Heart right ventricle (tissue), 16 donors: ENCODE measurements around the gene NT5M. TPM values are rescaled to one million over a fixed set of nuclear protein-coding genes. Genes with fewer than 3 reads are reported as not detected.

Source experiments
- ATAC-seq, 8 donors: fragments of 200-7000 bp; cut with Tn5 transposase; one replicate each; pipeline ENCODE4 v1.9.1; 2020; ENCODE audit warnings: mild to moderate bottlenecking in 8 of 8, moderate library complexity in 8 of 8, moderate number of reproducible peaks in 1 of 8
- DNase-seq, 2 donors: peaks; one replicate each; pipeline ENCODE4 v3.0.0-alpha.2; 2020
- H3K27ac ChIP-seq, 10 donors: fragments of 200-600 bp; sonication (generic) in 2 of 10; one replicate each; pipeline versions ENCODE4 v1.5.0 to v1.8.0; 2020 to 2022; ENCODE audit warnings: mild to moderate bottlenecking in 3 of 10
- H3K27me3 ChIP-seq, 7 donors: fragments of 200-600 bp; one replicate each; pipeline ENCODE4 v1.8.0; 2021 to 2022; ENCODE audit warnings: mild to moderate bottlenecking in 2 of 7
- H3K36me3 ChIP-seq, 9 donors: fragments of 200-600 bp; sonication (generic) in 1 of 9; one replicate each; pipeline versions ENCODE4 v1.5.0 to v1.8.0; 2020 to 2022; ENCODE audit warnings: mild to moderate bottlenecking in 2 of 9
- H3K4me1 ChIP-seq, 9 donors: fragments of 200-600 bp; sonication (generic) in 1 of 9; one replicate each; pipeline versions ENCODE4 v1.5.0 to v1.8.0; 2020 to 2022; ENCODE audit warnings: mild to moderate bottlenecking in 4 of 9
- H3K4me3 ChIP-seq, 10 donors: fragments of 200-600 bp; sonication (generic) in 2 of 10; one replicate each; pipeline versions ENCODE4 v1.5.0 to v1.8.0; 2020 to 2022; ENCODE audit warnings: mild to moderate bottlenecking in 7 of 10, moderate library complexity in 2 of 10
- H3K9me3 ChIP-seq, 11 donors: fragments of 200-600 bp in 10 of 11; sonication (generic) in 2 of 11; one replicate each; pipeline versions ENCODE4 v1.5.0 to v1.8.0; 2013 to 2022; ENCODE audit warnings: mild to moderate bottlenecking in 2 of 11, control low read depth in 1 of 11, moderate library complexity in 1 of 11
- CTCF ChIP-seq, 9 donors: fragments of 200-600 bp; sonication (generic) in 2 of 9; IDR thresholded peaks; one replicate each; pipeline versions ENCODE4 v1.5.0 to v1.8.0; 2021 to 2022; ENCODE audit warnings: antibody characterized with exemption in 9 of 9, mild to moderate bottlenecking in 5 of 9, moderate library complexity in 1 of 9
- WGBS, 2 donors: extraction: QIAGEN DNeasy Blood & Tissue Kit; methylation state at CpG; one replicate each; pipeline ENCODE4 v1.1.7; 2013; ENCODE audit warnings: inconsistent platforms in 1 of 2; 5-methylcytosine and 5-hydroxymethylcytosine counted together
- intact Hi-C, 10 donors: fragments of 100-400 bp; cut with DNase I; formaldehyde crosslinking; loops; one replicate each; pipeline versions ENCODE4 v1.11.1 to v1.14.2; 2022
- polyA plus RNA-seq, 2 donors: library from polyadenylated mRNA; stranded (reverse); fragments of 200-250 nt; gene quantifications; one replicate each; pipeline ENCODE4 v1.2.3, GENCODE V29; 2013
- total RNA-seq, 10 donors: library from RNA; stranded (reverse); fragmentation: NEBNext Ultra II Directional in 3 of 10; extraction: Animal tissue kit (Norgen Biotek cat#: 25700) in 3 of 10; gene quantifications; one replicate each; pipeline versions ENCODE4 v1.2.1 to v1.2.4, GENCODE V29; 2021 to 2023
- donor health status: Arrhythmogenic right ventricular cardiomyopathy.
- donor health status: ischemic (EF 13 %, LVEDD 7.1; RV severe dilation, severe dysfunction).
- donor health status: healthy with polysubstance abuse.
- donor health status: DM: no; HTN: yes; CAD: no.
- donor health status: DM: no; HTN: no; CAD: no.
- donor health status: ischemic (EF 25% LVEDD 6.9; RV normal size, moderate dysfunction).
- donor health status: ischemic (EF 25% LVEDD 5.7; RV mildly dilated, moderate dysfunction).
- donor health status: healthy.
- donor health status: DM: yes; HTN: yes; CAD: no.
- donor health status: Ischemic cardiomyopathy.
- donor health status: ischemic (EF 35%, LVEDD 5.7; RV mildly dilated, moderate dysfunction).
- donor health status: nonischemic (EF 11% LVEDD 7.7; RV severe dilation, severe dysfunction).
- donor health status: DM: yes; HTN: yes; CAD: no.
- donor health status: PGD.
- donor health status: ischemic (EF 29% LVEDD 5.4; RV normal size, mild dysfunction).
- donor health status: nonischemic (EF 23%, LVEDD 6.1; RV moderate dilation, normal function).

Gene NT5M
- total and polyA plus RNA-seq, 12 donors, result 4.9 to 15.8 (median 9.8) TPM

- H3K27me3 ChIP-seq, result no peaks in the 10 kb centered on the region
- peaks cover 0 to 37% (median 19%) of the 10 kb centered on the region in 9 donors for H3K4me1 ChIP-seq
- H3K27ac ChIP-seq, result peak overlapping the region in 9 of 10 donors; percentile 29 to 74 (median 66)
- no peak for ATAC-seq
- DNase-seq, result no peak
- no peaks in the 10 kb centered on the region for H3K36me3 ChIP-seq
- intact Hi-C loops, result loop anchor here in 3 of 10 donors (5.0 to 10.0 kb wide), 3 partner anchors 159 to 309 kb away; no protein-coding TSS in a partner anchor
- H3K4me3 ChIP-seq, result peak overlapping the region; percentile 35 to 63 (median 58)
- TF ChIP-seq CTCF (IDR thresholded peaks at IDR 0.05), result no peak
- no peaks in the 10 kb centered on the region for H3K9me3 ChIP-seq
- WGBS, 2 donors, result 19% methylated on average over 21 of the region's 21 CpGs
These were observed 796 bp downstream of the NT5M start for GRCh38 chr17:17303847-17304490.

- no peak for TF ChIP-seq CTCF (IDR thresholded peaks at IDR 0.05)
- H3K9me3 ChIP-seq, result no peaks in the 10 kb centered on the region
- peak overlapping the region in 1 of 10 donors; percentile 61 for H3K4me3 ChIP-seq
- peak overlapping the region in 3 of 10 donors; percentile 47 to 72 (median 62) for H3K27ac ChIP-seq
- WGBS, 2 donors, result 45% methylated on average over 2 of the region's 2 CpGs
- H3K27me3 ChIP-seq, result no peaks in the 10 kb centered on the region
- H3K36me3 ChIP-seq, result peaks cover 0 to 5% (median 0%) of the 10 kb centered on the region in 9 donors
- peaks cover 0 to 37% (median 19%) of the 10 kb centered on the region in 9 donors for H3K4me1 ChIP-seq
- intact Hi-C loops, result loop anchor here in 3 of 10 donors (5.0 to 10.0 kb wide), 3 partner anchors 160 to 310 kb away; no protein-coding TSS in a partner anchor
- no peak for DNase-seq
- peak in 6 of 8 donors; percentile 13 to 56 (median 31) for ATAC-seq
These were observed 1.4 kb downstream of the NT5M start for GRCh38 chr17:17304521-17304985.

- peaks cover 0 to 34% (median 18%) of the 10 kb centered on the region in 9 donors for H3K4me1 ChIP-seq
- no peak for DNase-seq
- 35 to 36% methylated on average over 8 of the region's 8 CpGs for WGBS, 2 donors
- H3K27me3 ChIP-seq, result no peaks in the 10 kb centered on the region
- intact Hi-C loops, result loop anchor here in 2 of 10 donors (10.0 kb wide), 2 partner anchors 161 to 311 kb away; no protein-coding TSS in a partner anchor
- peak overlapping the region in 2 of 10 donors; percentile 40 to 55 for H3K27ac ChIP-seq
- H3K9me3 ChIP-seq, result no peaks in the 10 kb centered on the region
- H3K4me3 ChIP-seq, result no peak overlapping the region
- peaks cover 0 to 7% (median 0%) of the 10 kb centered on the region in 9 donors for H3K36me3 ChIP-seq
- no peak for TF ChIP-seq CTCF (IDR thresholded peaks at IDR 0.05)
- ATAC-seq, result peak in 4 of 8 donors; percentile 22 to 41 (median 32)
These were observed 2.2 kb downstream of the NT5M start for GRCh38 chr17:17305281-17305801.

GRCh38 chr17:17309356-17309755, 6.2 kb downstream of the NT5M start:
- DNase-seq (no peak), ATAC-seq (no peak)
- Histone ChIP-seq H3K27ac (no peak overlapping the region), H3K4me1 (peaks cover 0 to 17% (median 3%) of the 10 kb centered on the region in 9 donors), H3K36me3 (peaks cover 0 to 9% (median 0%) of the 10 kb centered on the region in 9 donors), H3K27me3 (no peaks in the 10 kb centered on the region), H3K4me3 (no peak overlapping the region), H3K9me3 (no peaks in the 10 kb centered on the region)
- no peak for TF ChIP-seq CTCF (IDR thresholded peaks at IDR 0.05)
- 100% methylated on average over 1 of the region's 1 CpG for WGBS, 2 donors
- intact Hi-C loops, result loop anchor here in 2 of 10 donors (10.0 kb wide), 2 partner anchors 165 to 315 kb away; no protein-coding TSS in a partner anchor
